AG09309 (cell line): ENCODE results near the gene SLC35A3.
"Not testable (repeated sequence)": the region's sequence is repeated elsewhere in the genome, so short reads cannot be mapped to it uniquely, and the experiment has no call there.

Experiments
- DNase-seq: peaks from one replicate; pipeline ENCODE4 v3.0.0-alpha.2; 2010; ENCODE audit warnings: low read depth
- H3K4me3 ChIP-seq: 2 replicates; pipeline ENCODE4 v1.5.1; 2011; ENCODE audit warnings: mild to moderate bottlenecking, low read depth, low read length, moderate library complexity; ENCODE audit not compliant: control insufficient read depth
- TF ChIP-seq, protein P1 (sequence below): IDR thresholded peaks from 2 replicates; pipeline ENCODE4 v1.5.1; 2011; ENCODE audit warnings: mild to moderate bottlenecking, low read depth, low read length, inconsistent platforms; ENCODE audit not compliant: insufficient read depth, control insufficient read depth; ENCODE audit errors: missing control alignments

The SLC35A3 gene

DNA sequence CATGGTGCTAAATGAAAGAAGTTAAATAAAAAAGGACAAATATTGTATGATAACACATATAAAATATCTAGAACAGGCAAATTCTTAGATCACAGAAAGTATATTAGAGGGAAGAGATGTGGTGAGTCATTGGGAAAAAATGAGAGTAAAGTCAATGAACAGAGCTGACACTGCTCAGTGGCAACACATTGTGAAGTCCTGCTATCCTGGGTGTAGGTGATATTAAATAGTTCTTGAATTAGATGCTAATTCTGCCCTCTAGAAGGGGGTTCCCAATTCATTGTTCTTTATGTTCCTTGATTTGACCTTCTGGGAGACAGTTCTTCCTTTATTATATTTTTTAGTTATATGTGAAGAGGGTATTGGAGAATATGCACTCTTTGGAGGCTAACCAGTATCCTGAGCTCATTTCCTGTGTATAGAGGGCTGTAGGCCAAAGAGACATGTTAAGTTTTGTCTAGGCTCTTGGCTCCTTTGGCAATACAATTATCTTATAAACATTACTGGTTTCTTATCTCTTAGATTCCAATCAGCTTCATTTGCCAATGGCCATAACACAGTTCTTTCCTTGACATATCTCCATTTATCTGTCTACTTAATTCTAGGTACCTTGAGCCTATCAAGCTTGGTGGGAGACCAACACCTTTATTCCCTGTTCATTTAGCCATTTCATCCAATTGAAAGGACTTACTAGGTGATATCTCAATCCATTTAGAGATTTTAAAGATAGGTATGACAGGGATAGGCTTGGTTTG, 6.6 kb upstream of the SLC35A3 start:
- H3K4me3 ChIP-seq = no peak overlapping the region
- no peak for DNase-seq
- TF ChIP-seq, protein P1, sequence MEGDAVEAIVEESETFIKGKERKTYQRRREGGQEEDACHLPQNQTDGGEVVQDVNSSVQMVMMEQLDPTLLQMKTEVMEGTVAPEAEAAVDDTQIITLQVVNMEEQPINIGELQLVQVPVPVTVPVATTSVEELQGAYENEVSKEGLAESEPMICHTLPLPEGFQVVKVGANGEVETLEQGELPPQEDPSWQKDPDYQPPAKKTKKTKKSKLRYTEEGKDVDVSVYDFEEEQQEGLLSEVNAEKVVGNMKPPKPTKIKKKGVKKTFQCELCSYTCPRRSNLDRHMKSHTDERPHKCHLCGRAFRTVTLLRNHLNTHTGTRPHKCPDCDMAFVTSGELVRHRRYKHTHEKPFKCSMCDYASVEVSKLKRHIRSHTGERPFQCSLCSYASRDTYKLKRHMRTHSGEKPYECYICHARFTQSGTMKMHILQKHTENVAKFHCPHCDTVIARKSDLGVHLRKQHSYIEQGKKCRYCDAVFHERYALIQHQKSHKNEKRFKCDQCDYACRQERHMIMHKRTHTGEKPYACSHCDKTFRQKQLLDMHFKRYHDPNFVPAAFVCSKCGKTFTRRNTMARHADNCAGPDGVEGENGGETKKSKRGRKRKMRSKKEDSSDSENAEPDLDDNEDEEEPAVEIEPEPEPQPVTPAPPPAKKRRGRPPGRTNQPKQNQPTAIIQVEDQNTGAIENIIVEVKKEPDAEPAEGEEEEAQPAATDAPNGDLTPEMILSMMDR = no peak

DNA sequence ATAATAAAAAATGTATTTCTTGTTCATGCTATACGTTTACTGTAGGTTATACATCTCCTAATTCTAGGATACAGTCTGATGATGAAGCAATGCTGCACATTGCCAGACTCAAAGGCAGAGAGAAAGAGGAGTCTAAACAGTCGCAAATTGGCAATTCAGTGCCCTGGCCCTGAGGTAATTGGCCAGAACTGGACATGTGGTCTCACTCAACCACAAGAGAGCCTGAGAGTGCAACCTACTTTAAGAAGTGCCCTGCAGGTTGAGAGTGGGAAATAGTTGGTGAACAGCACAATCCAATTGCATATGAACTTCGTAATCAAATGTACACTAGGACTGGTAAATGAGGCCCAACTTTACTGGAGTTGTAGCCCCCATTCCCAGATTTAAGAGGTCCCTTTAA, 5.0 kb upstream of the SLC35A3 start:
- no peak for DNase-seq
- TF ChIP-seq, protein P1 = no peak
- no peak overlapping the region for H3K4me3 ChIP-seq

DNA sequence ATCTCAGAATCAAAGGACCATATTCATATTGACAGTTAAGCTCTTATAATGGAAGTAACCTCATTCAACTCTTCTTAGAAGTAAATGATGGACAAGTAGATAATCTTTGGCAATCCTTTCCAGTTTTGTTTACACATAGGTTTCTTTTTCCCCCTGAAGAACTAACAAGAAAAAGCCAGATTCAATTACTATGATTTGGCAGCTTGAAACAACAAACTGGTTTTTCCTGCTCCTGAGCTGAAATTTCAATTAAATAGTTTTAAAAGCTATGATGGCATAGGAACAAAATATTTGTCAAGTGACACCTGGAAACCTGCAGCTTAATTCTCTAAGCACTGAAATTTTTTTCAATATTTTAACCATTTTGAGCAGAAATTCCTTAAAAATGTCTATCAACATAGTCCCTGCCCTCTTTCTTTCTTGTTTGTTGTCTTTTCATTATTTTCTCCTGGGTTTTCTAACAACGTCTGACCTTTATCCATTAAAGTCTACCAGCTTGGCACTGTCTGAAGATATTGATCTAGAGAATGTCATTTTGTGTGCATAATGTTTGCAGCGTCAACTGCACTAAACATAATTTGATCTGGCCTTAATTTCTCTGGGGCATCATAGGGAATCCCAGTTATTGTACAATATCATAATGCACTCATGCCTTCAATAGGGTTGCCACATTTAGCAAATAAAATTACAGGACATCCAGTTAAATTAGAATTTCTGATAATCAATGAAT, 4.0 kb upstream of the SLC35A3 start:
- no peak for DNase-seq
- no peak overlapping the region for H3K4me3 ChIP-seq
- TF ChIP-seq, protein P1 = no peak

DNA sequence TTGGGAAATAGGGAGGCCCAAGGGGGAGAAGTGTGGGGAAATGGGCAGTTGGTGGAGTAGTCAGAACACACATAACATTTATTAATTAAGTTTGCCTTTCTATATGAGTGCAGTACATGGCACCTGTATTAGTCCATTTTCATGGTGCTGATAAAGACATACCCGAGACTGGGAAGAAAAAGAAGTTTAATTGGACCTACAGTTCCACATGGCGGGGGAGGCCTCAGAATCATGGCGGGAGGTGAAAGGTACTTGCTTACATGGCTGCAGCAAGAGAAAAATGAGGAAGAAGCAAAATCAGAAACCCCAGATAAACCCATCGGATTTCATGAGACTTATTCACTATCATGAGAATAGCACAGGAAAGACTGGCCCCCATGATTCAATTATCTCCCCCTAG, 1.6 kb upstream of the SLC35A3 start:
- TF ChIP-seq, protein P1 = no peak
- no peak for DNase-seq
- H3K4me3 ChIP-seq = no peak overlapping the region

DNA sequence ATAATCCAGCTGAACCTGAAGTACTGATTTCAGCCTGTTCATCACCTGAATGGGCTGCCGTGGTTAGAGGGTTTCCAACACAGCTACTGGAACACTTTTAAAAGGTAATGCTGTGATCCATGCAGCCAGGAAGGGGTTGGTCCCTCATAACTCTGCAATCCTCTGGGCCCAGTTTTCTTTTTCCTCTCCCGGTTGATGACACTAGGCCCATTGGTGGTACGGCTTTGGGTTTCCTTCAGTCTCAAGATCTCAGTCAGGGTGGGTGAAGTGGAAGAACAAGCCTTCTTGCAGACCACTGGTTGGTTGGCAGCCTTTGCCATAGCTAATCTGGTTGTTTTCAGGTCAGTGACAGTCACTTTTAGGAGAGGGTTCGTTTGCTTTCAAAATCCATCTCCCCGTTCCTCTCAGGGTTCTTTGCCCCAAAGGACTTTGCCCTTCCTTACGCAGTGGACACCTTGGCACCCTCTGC, 502 bp upstream of the SLC35A3 start:
- peak overlapping the region; percentile 81 for H3K4me3 ChIP-seq
- no peak for DNase-seq
- TF ChIP-seq, protein P1 = no peak

DNA sequence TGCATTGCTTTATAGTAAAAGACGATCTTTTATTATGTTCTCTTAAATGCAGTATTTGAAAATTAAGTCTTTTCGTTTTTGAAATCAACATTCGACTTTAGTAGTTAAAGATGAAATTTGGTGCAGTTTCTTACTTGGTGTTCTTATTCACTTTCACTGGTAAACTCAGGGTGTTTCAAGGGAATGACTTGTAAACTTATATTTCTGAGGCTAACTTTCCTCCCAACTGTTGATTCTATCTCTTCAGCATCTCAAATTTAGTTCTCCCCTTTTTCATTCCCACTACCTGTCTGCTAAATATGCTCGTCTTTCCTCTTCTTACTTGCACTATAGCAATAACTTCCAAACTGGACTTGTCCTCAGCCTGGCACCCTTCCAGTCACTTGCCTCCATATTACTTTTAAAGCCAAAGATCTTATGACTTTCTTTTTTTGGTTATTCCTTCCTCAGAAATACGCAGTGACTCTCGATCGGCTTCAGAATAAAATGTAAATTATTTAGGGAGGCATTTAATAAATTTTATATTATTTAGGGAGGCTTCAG, 988 bp downstream of the SLC35A3 start:
- no peak for DNase-seq
- TF ChIP-seq, protein P1 = no peak

DNA sequence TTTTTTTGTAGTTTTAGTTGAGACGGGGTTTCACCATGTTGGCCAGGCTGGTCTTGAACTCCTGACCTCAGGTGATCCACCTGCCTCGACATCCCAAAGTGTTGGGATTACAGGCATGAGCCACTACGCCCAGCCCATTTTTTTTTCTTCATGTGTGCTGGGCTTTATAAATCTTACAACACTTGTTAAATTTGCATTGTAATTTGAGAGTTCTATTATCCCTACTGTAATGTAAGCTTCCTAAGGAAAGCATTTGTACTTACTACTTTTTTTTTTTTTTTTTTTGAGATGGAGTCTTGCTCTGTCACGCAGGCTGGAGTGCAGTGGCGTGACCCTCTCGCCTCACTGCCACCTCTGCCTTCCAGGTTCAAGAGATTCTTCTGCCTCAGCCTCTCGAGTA, 2.3 kb downstream of the SLC35A3 start:
- H3K4me3 ChIP-seq, DNase-seq: not testable (repeated sequence)

More for the DNA sequence above, 988 bp downstream of the SLC35A3 start:
- peak overlapping the region; percentile 81 for H3K4me3 ChIP-seq
